Medulla oblongata (tissue), 1 donor: Measurements from ENCODE around the gene LSG1.
A peak's percentile ranks its signal among the peaks of the same experiment; 100 is the strongest.

Source experiments
- DNase-seq: peaks from one replicate; pipeline ENCODE4 v3.0.0-alpha.2; 2015; ENCODE audit errors: extremely low spot score

LSG1 gene

GRCh38 chr3:194686816-194687637, 15.0 kb upstream of the LSG1 start:
- no peak for DNase-seq

GRCh38 chr3:194686414-194686815, 14.4 kb upstream of the LSG1 start:
- DNase-seq, result no peak

DNA sequence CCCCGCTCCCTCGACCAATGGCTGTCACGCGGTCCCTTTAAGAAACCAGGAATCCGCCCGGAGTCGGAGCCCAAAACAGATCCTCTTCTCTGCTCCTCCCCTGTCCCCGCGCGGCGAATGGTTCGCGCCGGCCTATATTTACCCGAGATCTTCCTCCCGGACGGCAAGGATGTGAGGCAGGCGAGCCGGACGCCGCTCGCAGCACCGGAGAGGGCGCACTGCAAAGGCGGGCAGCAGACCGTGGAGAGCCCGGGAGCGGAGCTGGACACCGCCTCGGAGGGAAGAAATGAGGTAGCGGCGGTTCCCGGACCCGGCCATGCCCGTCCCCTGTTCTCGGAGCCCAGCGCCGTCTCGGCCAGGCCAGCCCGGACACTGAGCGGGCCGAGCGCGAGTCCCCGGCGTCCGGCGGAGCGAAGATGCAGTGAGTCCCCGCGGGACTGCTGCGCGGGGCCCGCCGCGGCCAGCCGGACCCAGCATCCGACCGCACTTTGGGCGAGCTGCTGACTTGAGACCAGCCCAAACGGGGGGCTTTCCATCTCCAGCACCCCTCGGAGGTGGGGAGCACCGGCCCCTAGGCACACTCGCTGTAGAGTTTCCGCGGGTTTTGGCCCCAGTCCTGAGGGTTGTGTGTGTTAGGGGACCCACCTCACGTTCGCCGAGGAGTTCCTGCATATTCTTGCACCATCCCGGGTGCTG, 13.9 kb upstream of the LSG1 start, which contains the start of gene FAM43A:
FAM43A (plus strand) TSS at position 166 of the 696 bp plus-strand sequence. CDS start 944 bp downstream, outside the sequence.
- DNase-seq, result peak; percentile 85

GRCh38 chr3:194685065-194685717, 13.2 kb upstream of the LSG1 start:
- DNase-seq, result no peak

GRCh38 chr3:194683380-194683779, 11.4 kb upstream of the LSG1 start:
- DNase-seq, result no peak

DNA sequence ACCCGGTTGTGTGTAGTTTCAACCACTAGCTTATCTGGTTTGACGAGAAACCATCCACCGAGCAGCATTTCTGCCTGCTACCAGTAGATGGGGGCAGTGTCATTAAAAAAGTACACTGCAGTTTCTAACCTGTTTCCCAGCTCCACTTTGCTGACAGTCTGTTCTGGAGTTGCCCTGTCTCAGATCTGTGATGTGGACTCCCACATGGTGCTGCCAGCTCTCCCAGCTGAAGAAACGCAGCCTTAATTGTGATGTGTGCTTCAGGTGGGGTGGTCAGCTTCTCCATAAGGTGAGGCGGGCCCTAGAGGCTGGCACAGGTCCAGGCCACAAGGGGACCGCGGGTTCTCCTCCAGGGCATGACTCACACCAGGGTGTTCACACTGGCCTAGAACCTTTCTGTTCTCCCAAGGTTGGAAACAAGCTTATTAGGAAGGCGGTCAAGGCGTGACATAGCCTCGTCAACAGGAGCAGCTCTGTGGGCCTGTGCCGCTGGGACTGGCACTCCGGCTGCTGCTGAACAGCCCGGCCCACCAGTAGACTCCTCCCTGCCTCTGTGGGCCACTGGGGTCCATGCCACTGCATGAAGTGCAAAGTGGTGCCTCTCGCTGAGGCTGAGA, 10.8 kb upstream of the LSG1 start:
- DNase-seq, result peak; percentile 89

- DNase-seq, result no peak
Observed at GRCh38 chr3:194682189-194682693, 10.2 kb upstream of the LSG1 start.

DNA sequence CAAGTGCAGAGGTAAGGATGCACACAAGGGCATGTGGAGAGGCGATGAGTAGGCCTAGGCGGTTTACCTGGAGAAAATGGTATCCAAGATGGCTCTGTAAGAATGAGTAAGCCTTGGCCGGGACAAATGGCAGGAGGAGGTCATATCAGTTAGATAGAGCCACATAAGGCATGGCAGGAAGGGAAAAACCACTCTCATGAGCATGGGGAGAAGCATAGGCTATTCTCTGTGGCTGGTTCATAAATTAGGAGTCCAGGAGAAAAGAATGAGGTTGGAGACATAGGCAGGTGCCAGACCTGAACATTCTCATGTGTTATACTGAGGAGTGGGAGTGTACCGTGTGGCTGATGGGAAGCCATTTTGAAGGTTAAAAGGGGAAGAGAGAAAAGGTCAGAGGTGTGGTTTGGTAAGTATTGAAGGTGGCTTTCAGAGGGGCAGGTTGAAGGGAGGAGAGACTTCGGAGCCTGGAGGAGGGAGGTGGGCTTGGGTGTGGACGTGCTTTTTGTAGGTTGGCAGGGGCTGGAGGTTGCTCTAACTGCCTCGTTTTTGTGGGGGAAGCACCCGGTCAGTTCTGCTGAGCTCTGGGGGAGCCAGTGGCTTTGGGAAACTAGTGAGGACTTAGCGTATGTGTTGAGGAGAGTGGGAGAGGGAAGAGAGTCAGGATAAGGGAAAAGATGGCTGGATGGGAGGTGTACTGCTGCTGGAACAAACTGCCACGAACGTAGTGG, 9.1 kb upstream of the LSG1 start:
- no peak for DNase-seq

DNA sequence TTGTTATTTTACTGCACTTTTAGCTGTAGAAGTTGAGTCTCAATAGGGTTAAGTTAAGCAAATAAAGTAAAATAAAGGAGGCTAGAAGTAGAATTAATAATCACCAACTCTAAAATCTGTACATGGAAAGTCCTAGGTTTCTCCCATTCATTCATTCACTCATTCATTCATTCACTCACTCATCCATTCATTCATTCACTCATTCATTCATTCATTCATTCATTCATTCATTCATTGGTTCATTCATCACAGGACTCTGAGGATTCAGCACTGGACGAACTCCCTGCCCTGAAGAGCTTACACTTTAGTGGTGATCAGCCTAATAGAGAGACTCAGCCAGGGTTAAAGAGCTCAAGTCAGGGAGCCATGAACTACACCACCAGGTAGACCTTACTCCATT, 4.5 kb upstream of the LSG1 start:
- no peak for DNase-seq

DNA sequence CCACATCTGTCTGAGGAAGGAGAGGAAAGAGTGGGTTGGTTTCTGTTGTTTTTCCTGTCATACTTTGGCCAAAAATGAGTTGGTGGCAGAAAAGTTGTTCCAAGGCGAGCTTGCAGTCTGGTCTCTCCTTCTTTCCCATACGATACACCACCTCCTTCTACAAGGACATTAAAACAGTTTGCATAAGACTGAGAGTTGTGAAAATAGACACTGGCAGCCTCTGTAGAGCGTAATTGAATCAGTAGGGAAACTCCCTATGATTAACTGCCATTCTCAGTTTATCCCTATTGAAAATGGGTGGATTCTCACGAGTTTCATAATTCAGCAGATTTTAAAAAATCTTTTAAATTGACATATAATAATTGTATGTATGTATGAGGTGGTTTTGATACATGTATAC, 3.7 kb upstream of the LSG1 start:
- DNase-seq, result no peak

DNA sequence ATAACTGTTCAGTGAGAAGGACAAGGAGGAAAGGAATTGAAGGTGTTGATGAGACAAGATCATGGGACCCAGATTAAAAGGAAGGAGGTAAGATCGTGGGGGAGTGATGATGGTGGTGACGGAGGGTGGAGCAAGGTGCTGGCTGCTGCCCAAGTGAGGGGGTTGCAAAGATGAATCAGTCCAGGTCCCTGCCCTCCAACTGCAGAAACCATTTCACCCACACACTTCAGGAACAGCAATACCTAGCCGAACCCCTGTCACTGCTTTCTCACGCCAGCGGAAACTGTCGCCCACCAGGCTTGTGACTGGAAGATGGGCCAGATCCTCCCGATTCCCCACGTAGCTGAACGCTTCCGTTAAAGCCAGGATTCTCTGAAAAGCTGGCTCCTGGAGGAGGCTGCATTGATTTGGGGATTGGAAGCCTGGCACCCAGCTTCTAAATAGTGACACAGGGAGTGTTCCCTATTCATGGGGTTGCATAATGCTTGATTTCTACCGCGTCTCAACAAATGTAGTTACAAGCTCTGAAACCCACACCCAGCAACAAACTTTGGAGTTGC, 3.2 kb upstream of the LSG1 start:
- no peak for DNase-seq

DNA sequence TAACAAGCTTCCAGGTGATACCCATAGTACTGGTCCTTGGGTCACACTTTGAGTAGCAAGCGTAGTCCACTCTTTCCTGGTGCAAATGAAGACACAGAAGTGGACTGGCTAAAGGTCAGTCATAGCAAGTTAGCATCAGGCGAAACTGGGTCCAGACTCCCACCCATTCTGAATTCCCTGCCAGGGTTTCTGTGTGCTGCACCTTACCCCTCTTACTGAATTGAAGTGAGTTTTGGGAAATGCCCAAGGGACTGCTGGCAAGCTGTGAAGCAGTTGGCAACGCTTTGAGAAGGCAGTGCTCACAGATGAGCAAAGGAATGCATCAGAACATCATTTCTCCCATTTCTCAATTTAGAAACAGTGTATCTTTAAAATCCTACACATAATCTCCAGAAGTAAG, 1.8 kb upstream of the LSG1 start:
- no peak for DNase-seq

DNA sequence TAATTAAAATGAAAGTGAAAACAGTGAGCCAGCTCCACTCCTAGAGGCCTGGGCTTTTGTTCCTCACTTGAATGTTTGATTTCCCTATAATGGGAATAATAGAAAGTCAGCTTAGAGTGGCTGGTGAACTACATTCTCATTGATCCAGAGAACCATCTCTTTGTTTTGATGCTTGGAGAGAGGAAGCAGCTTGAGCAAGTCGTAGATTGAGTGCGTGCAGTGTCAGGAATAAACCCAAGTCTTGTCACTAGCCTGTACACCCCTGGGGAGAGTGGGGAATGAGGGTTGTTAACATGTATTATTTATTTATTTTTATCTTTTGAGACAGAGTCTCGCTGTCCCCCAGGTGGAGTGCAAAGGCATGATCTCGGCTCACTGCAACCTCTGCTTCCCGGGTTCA, 885 bp upstream of the LSG1 start:
- DNase-seq, result no peak

DNA sequence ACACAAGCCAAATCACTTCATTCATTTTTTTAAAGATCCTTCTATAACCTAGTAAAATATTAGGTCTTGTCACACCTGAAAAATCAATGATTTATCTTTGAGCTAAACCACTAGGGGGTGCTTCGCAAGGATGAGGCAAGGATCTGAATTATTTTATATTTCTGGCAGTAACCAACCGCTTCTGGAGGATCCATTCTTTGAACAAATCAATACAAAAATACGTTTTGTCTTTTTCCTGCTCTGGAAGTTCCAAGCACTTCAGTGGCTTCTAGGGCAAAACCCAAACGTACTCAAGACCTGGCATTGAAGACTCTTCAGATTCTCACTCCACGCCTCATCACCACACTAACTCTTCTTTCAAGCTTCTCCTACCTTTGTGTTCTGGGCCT, 486 bp downstream of the LSG1 start:
- no peak for DNase-seq

DNA sequence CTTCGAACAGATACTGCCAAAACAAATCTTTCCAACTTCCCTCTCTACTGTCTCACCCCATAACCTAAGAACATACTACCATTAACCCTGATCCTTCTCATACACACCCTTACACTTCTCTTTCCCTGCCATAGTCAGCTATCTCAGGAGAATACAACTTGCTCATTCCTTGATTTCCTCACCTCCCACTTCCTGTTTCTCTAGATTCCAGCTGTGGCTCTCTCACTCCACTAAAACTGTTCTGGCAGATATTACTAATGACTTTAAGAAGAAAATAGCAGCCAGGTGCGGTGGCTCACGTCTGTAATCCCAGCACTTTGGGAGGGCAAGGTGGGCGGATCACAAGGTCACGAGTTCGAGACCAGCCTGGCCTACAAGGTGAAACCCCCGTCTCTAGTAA, 4.6 kb downstream of the LSG1 start:
- DNase-seq, result no peak

- DNase-seq, result no peak
Observed at GRCh38 chr3:194664857-194665256, 7.1 kb downstream of the LSG1 start.

DNA sequence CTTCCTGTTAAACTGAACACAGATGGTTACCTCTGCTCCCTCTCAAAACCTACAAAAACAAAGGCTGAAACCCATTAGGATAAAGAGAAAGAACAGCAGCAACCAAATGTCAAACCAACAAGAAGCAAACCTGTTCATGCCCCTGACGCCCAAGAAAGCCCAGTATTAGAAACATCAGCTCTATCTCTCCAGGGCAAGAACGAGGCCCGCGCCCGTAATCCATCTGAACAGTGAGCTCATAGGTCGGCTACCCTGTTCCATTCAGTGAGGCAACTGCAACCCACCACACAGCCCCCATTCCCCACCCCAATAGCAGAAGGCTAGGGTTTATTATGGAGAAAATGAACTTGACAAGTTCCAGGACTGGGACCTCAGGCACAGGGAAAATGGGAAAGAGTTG, 10.0 kb downstream of the LSG1 start:
- no peak for DNase-seq

GRCh38 chr3:194661374-194661773, 10.6 kb downstream of the LSG1 start:
- DNase-seq, result no peak

- no peak for DNase-seq
Observed at GRCh38 chr3:194659778-194660177, 12.2 kb downstream of the LSG1 start.

DNA sequence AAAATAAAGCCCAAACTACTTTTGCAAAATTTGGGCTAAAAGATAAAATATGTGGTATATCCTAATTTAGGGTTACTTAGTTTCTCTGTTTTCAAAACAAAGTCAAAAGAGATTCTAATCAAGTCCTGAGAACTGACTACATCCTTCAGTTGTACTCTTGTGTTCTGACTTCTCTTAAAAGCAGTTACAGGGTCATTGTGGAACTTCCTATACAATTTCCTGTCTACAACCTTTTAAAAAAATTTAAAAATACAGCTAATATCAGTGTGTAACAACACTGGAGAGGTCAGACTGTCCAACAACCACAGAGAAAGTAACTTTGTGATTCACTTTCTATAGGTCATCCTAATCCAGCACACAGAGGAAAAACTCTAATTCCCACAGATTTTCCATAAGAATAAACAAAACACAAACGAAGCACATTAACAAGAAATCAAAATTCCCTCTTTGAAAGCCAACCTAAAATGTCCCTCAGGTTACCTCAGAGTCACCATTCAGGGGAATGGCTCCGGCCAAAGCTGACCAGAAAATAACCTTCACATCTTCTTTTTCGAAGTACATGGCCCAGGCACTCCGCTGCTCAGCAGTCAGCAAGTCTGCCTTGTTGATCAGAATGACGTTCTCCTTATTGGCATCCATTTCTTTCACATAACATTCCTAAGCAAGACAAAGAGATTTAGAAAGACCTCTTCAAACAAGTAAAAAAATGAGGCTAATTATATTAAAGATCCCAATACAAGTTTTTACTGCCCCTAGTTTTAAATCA, 13.3 kb downstream of the LSG1 start:
- no peak for DNase-seq
